Uterus (tissue), 2 donors: ENCODE results near the gene SCUBE3.

Experiments used
- POLR2A ChIP-seq, 2 donors: fragments of 450-650 bp; IDR thresholded peaks; one replicate each; pipeline ENCODE4 v1.6.1; 2016; ENCODE audit warnings: antibody characterized with exemption in 2 of 2, mild to moderate bottlenecking in 1 of 2, moderate library complexity in 1 of 2
- TF ChIP-seq, protein P1 (sequence below), 4 experiments: fragments of 200-600 bp in 2 of 4; fragments of 450-650 bp in 2 of 4; sonication (generic) in 2 of 4; IDR thresholded peaks; one replicate each; pipeline ENCODE4 v1.5.1; 2016 to 2019; ENCODE audit warnings: antibody characterized with exemption in 4 of 4, mild to moderate bottlenecking in 2 of 4, moderate library complexity in 1 of 4

DNA sequence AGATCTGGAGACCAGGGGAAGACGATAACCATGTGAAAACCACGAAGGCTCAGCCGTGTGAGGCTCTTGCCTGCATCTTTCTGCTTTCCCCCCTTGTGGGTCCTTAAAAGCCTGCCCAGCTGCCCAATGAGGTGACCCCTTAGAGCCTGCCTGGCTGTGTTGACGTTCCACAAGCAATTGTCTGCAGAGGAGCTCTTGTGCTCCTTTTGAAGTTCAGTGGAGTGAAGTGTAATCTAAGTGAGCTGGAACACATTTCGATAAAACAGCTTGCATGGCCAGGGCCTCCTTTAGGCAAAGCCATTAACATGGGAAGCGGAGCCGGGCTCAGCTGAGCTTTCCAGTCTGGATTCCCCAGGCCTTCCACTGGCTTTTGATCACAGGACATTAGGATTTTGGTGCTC, 45.3 kb upstream of the SCUBE3 start:
- TF ChIP-seq, protein P1, sequence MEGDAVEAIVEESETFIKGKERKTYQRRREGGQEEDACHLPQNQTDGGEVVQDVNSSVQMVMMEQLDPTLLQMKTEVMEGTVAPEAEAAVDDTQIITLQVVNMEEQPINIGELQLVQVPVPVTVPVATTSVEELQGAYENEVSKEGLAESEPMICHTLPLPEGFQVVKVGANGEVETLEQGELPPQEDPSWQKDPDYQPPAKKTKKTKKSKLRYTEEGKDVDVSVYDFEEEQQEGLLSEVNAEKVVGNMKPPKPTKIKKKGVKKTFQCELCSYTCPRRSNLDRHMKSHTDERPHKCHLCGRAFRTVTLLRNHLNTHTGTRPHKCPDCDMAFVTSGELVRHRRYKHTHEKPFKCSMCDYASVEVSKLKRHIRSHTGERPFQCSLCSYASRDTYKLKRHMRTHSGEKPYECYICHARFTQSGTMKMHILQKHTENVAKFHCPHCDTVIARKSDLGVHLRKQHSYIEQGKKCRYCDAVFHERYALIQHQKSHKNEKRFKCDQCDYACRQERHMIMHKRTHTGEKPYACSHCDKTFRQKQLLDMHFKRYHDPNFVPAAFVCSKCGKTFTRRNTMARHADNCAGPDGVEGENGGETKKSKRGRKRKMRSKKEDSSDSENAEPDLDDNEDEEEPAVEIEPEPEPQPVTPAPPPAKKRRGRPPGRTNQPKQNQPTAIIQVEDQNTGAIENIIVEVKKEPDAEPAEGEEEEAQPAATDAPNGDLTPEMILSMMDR (IDR thresholded peaks at IDR 0.05) = no peak
- TF ChIP-seq POLR2A (IDR thresholded peaks at IDR 0.05) = no peak
